Measurements from ENCODE around the gene ZBTB39.

ZBTB39 gene

GRCh38 chr12:57048423-57049118 is 42.2 kb upstream of the ZBTB39 start:
- TF ChIP-seq, protein P1, sequence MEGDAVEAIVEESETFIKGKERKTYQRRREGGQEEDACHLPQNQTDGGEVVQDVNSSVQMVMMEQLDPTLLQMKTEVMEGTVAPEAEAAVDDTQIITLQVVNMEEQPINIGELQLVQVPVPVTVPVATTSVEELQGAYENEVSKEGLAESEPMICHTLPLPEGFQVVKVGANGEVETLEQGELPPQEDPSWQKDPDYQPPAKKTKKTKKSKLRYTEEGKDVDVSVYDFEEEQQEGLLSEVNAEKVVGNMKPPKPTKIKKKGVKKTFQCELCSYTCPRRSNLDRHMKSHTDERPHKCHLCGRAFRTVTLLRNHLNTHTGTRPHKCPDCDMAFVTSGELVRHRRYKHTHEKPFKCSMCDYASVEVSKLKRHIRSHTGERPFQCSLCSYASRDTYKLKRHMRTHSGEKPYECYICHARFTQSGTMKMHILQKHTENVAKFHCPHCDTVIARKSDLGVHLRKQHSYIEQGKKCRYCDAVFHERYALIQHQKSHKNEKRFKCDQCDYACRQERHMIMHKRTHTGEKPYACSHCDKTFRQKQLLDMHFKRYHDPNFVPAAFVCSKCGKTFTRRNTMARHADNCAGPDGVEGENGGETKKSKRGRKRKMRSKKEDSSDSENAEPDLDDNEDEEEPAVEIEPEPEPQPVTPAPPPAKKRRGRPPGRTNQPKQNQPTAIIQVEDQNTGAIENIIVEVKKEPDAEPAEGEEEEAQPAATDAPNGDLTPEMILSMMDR (conservative IDR thresholded peaks at IDR 0.05; ENCODE audit: low read length), result no peak
- H3K4me3 ChIP-seq (ENCODE audit: low read length), result no peak overlapping the region
- no peak for DNase-seq (ENCODE audit: low read depth)

GRCh38 chr12:57047981-57048380 is 41.6 kb upstream of the ZBTB39 start:
- H3K4me3 ChIP-seq (ENCODE audit: low read length), result no peak overlapping the region
- TF ChIP-seq, protein P1 (conservative IDR thresholded peaks at IDR 0.05; ENCODE audit: low read length), result no peak
- peak; percentile 33 for DNase-seq (ENCODE audit: low read depth)

DNA sequence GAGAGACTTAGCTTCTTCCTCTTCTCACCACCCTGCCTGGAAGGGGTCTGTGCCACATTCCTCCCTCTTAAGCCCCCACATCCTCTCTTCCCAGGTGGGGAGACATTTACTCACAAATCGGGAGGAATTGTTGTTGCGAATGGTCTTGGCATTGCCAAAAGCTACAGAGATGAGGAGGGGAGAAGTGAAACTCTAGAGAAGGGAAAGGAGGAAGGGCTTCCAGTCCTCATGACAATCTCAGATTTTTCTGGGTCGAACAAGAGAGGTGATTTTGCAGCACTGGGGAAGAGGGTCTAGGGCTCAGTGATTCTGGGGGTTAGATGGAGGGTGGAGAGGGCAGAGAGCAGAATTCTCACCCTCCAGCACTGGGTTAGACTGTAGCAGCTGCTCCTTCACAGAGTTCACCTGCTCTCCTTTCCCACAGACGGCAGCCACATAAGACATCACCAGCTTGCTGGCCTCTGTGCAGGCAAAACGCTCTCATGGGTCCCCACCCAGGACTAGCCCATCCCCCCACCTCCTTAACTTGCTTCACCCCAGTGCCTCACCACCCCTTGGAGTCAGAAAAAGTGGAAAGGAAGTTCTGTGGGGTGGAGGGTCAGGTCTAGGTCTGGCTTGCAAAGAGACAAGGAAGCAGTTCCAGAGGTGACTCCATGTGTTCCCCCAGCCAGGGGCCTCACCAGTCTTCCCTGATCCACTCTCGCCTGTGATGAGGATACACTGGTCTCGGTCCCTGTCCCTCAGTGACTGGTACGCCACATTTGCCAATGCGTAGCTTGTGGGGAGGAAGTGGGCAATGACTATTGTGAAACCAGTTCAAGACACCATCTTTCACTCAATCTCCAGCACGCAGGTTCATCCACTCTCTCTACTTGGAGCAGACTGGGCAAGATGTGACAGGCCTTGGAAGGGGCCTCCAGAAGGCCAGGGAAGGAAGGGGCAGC is 40.9 kb upstream of the ZBTB39 start:
- DNase-seq (ENCODE audit: low read depth), result no peak
- TF ChIP-seq, protein P1 (conservative IDR thresholded peaks at IDR 0.05; ENCODE audit: low read length), result no peak
- H3K4me3 ChIP-seq (ENCODE audit: low read length), result no peak overlapping the region

GRCh38 chr12:57046086-57046791 is 39.9 kb upstream of the ZBTB39 start:
- TF ChIP-seq, protein P1 (conservative IDR thresholded peaks at IDR 0.05; ENCODE audit: low read length), result no peak
- DNase-seq (ENCODE audit: low read depth), result no peak
- H3K4me3 ChIP-seq (ENCODE audit: low read length), result no peak overlapping the region

DNA sequence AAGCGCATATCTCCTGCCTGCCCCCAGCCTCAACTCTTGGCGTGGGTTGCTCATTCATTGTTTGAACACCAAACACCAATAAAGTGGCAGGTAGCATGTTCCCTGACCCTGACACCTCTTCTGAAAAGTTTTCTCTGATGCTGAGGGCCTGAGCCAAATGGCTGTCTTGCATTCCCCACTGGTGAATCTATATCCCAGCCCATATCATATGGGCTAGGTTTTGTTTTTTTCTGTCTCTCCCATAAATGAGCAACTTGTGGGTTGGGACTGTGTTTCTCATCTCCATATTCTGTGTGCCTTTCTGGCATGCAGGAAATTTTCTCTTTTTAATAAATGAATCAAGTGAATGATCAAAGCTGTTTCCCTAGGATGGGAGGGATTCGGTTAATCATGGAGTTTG is 38.5 kb upstream of the ZBTB39 start:
- DNase-seq (ENCODE audit: low read depth), result no peak
- TF ChIP-seq, protein P1 (conservative IDR thresholded peaks at IDR 0.05; ENCODE audit: low read length), result no peak
- no peak overlapping the region for H3K4me3 ChIP-seq (ENCODE audit: low read length)

DNA sequence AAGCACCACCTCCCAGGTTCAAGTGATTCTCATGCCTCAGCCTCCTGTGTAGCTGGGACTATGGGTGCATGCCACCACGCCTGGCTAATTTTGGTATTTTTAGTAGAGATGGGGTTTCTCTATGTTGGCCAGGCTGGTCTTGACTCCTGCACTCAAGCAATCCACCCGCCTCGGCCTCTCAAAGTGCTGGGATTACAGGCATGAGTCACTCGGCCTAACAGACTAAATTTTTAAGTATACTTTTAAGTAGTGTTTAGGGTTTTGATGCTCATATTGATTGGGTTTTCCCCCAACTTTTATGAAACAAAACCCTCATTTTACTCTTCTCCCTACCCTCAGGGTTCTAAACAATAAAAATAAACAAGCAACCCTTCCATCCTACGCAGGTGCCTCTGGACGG is 38.1 kb upstream of the ZBTB39 start:
- TF ChIP-seq, protein P1 (conservative IDR thresholded peaks at IDR 0.05; ENCODE audit: low read length), result no peak
- no peak for DNase-seq (ENCODE audit: low read depth)
- no peak overlapping the region for H3K4me3 ChIP-seq (ENCODE audit: low read length)

Measured in AG10803 (cell line).